ENCODE measurements around the gene ASIC2. TPM values are rescaled to one million over a fixed set of nuclear protein-coding genes. Genes with fewer than 3 reads are reported as not detected.
A peak's percentile ranks its signal among the peaks of the same experiment; 100 is the strongest.

Gene ASIC2
- not detected for total RNA-seq (2021; ENCODE audit: unreplicated experiment)
- not detected in 2 replicates for polyA plus RNA-seq (2012)
- Bru-seq, nascent RNA = not detected
- BruChase-seq, experiment 1, labeled RNA remaining after a 6-hour chase = not detected
- percentile 0 among the genes with signal in this experiment for BruChase-seq, experiment 2, labeled RNA remaining after a 2-hour chase
- long read RNA-seq = 0 reads

DNA sequence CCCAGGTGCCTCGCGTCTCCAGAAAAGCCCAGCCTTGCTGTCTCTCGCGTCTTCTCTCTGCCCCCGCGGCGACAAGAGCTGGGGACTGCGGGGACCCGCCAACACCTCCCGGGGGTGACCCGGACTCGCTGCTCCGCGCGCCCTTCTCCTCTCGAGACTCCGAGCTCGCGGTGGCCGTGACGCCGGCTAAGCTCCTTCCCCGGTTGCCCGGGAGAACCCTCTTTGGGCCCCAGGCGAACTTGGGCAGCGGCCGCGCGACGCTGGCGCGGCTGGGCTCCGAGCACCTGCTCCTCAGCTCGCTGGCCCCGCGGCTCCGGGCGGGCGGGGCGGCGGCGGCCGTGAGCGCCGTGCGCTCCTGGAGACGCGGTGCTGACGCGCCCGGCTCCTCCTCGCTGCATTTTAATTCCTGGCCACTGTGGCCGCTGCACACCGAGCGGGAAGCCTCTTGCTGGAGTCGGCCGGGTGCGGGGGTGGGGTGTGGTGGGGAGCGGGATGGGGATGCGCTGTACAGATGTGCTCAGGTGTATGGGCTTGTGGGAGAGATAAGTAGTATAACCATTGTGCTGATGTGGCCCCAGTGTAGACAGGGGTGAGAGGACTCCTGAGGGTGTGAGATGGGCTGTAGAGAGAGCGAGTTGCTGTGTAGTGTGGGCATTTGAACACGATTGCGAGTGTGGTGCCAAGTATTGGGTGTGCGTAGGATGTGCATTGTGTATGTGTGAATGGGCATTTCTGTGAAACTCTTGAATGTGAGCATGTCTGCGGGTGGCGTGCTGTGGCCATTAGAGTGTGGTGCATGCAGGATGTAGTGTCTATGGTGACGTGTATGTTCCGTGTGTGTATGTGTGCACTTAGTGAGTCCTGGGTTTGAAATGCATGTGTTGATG, at the start of gene ASIC2:
ASIC2 (minus strand) TSS at position 315 of the 887 bp plus-strand sequence.
- Histone ChIP-seq H3K9me2 (ENCODE audit: insufficient read depth) (no peaks in the 10 kb centered on the region), H3K27ac (ENCODE audit: low read depth, low read length) (no peak within 1 kb of the TSS), H3K4me1 (ENCODE audit: control insufficient read depth in 1 of 2, insufficient read depth in 2 of 2, low read length in 2 of 2) (no peaks in the 10 kb centered on the region), H2AFZ (ENCODE audit: low read depth, low read length, poor library complexity, severe bottlenecking) (no peak within 1 kb of the TSS), H3K36me3 (ENCODE audit: control insufficient read depth in 1 of 2, insufficient read depth in 2 of 2, low read length in 2 of 2) (no peaks in the 10 kb centered on the region), H3K4me2 (ENCODE audit: low read length) (no peak within 1 kb of the TSS), H3K27me3 (ENCODE audit: insufficient read depth, low read length) (no peaks in the 10 kb centered on the region), H3K9ac (ENCODE audit: low read length) (no peak within 1 kb of the TSS), H3K79me2 (ENCODE audit: insufficient read depth, low read length) (no peaks in the 10 kb centered on the region), H3K9me3 (ENCODE audit: control insufficient read depth in 1 of 2, insufficient read depth in 1 of 2, low read depth in 1 of 2, low read length in 2 of 2) (no peaks in the 10 kb centered on the region; a peak in 1 of 4 replicates), H3K4me3 (replicated peaks in 1 of 2; ENCODE audit: low read depth in 1 of 2, low read length in 2 of 2) (no peak within 1 kb of the TSS), H4K20me1 (ENCODE audit: insufficient read depth) (no peaks in the 10 kb centered on the region)
- DNase-seq (ENCODE audit: low read depth, low spot score) = no peak
- ChIA-PET CTCF (no interaction called here), RAD21 (ENCODE audit: low non-redundant PET in 1 of 2, low total read pairs in 2 of 2, uncharacterized antibody in 2 of 2, unreplicated experiment in 2 of 2) (no interaction called here), POLR2A (no interaction called here)
- no TSS peak for BruUV-seq (replicated peaks)
- intact Hi-C loops (cut with micrococcal nuclease) = no loop called here
- no peak for TF ChIP-seq EGR1 (IDR thresholded peaks at IDR 0.05; ENCODE audit: low read depth)
- no peak for TF ChIP-seq SRF (IDR thresholded peaks at IDR 0.05; ENCODE audit: low read depth)
- TF ChIP-seq, protein P1, sequence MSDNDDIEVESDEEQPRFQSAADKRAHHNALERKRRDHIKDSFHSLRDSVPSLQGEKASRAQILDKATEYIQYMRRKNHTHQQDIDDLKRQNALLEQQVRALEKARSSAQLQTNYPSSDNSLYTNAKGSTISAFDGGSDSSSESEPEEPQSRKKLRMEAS (IDR thresholded peaks at IDR 0.05) = no peak
- no peak for TF ChIP-seq ZFX (IDR thresholded peaks at IDR 0.05)
- no peak for TF ChIP-seq ATF3 (IDR thresholded peaks at IDR 0.05)
- no peak for TF ChIP-seq YY1 (IDR thresholded peaks at IDR 0.05; ENCODE audit: extremely low read depth, insufficient replicate concordance, low read depth, low read length)
- no peak for ATAC-seq

DNA sequence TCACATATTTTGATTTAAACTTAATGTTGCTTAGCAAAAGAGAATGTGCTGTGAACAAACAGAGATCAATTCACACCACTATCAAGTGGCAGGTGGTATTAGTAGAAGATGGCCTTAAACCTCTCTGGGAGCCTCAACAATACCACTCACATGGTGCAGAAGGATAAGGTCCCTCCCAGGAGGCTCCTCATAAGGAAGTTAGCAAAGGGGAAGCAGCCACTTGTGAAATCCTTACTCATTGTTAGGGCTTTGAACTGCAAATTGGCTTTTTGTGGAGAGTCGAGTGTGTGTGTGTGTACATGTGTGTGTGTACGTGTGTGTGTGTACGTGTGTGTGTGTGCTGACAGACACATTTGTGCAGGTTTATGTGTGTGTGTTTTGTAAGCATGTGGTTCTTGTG, 48.9 kb upstream of the ASIC2 start:
- BruUV-seq (replicated peaks) = no TSS peak
- Histone ChIP-seq H3K4me1 (ENCODE audit: control insufficient read depth in 1 of 2, insufficient read depth in 2 of 2, low read length in 2 of 2) (no peaks in the 10 kb centered on the region), H3K27ac (ENCODE audit: low read depth, low read length) (no peak overlapping the region), H3K4me2 (ENCODE audit: low read length) (no peak overlapping the region), H3K9ac (ENCODE audit: low read length) (no peak overlapping the region), H3K9me3 (ENCODE audit: control insufficient read depth in 1 of 2, insufficient read depth in 1 of 2, low read depth in 1 of 2, low read length in 2 of 2) (no peaks in the 10 kb centered on the region), H3K9me2 (ENCODE audit: insufficient read depth) (no peaks in the 10 kb centered on the region), H3K4me3 (replicated peaks in 1 of 2; ENCODE audit: low read depth in 1 of 2, low read length in 2 of 2) (no peak overlapping the region), H3K36me3 (ENCODE audit: control insufficient read depth in 1 of 2, insufficient read depth in 2 of 2, low read length in 2 of 2) (no peaks in the 10 kb centered on the region), H2AFZ (ENCODE audit: low read depth, low read length, poor library complexity, severe bottlenecking) (no peak overlapping the region), H3K79me2 (ENCODE audit: insufficient read depth, low read length) (no peaks in the 10 kb centered on the region), H4K20me1 (ENCODE audit: insufficient read depth) (no peaks in the 10 kb centered on the region), H3K27me3 (ENCODE audit: insufficient read depth, low read length) (no peaks in the 10 kb centered on the region)
- DNase-seq (ENCODE audit: low read depth, low spot score) (no peak), ATAC-seq (no peak)
- ChIA-PET CTCF (no interaction called here), RAD21 (ENCODE audit: low non-redundant PET in 1 of 2, low total read pairs in 2 of 2, uncharacterized antibody in 2 of 2, unreplicated experiment in 2 of 2) (no interaction called here), POLR2A (no interaction called here)
- intact Hi-C loops (cut with micrococcal nuclease) = no loop called here
- no peak for TF ChIP-seq CBX3 (IDR thresholded peaks at IDR 0.05; ENCODE audit: low read depth)
- TF ChIP-seq YY1 (IDR thresholded peaks at IDR 0.05; ENCODE audit: extremely low read depth, insufficient replicate concordance, low read depth, low read length) = no peak
- no peak for TF ChIP-seq SP1 (IDR thresholded peaks at IDR 0.05; ENCODE audit: low read depth)
- no peak for TF ChIP-seq FOSL1 (IDR thresholded peaks at IDR 0.05; ENCODE audit: low read depth)
- TF ChIP-seq EZH2phosphoT487 (IDR thresholded peaks at IDR 0.05; ENCODE audit: borderline replicate concordance) = no peak
- no peak for TF ChIP-seq ZFX (IDR thresholded peaks at IDR 0.05)
- no peak for TF ChIP-seq ZNF274 (IDR thresholded peaks at IDR 0.05; ENCODE audit: low read depth, low read length)
- TF ChIP-seq SIN3A (IDR thresholded peaks at IDR 0.05; ENCODE audit: low read depth) = no peak
- TF ChIP-seq SRF (IDR thresholded peaks at IDR 0.05; ENCODE audit: low read depth) = no peak
- TF ChIP-seq, protein P1 (IDR thresholded peaks at IDR 0.05) = no peak
- TF ChIP-seq, protein P2, sequence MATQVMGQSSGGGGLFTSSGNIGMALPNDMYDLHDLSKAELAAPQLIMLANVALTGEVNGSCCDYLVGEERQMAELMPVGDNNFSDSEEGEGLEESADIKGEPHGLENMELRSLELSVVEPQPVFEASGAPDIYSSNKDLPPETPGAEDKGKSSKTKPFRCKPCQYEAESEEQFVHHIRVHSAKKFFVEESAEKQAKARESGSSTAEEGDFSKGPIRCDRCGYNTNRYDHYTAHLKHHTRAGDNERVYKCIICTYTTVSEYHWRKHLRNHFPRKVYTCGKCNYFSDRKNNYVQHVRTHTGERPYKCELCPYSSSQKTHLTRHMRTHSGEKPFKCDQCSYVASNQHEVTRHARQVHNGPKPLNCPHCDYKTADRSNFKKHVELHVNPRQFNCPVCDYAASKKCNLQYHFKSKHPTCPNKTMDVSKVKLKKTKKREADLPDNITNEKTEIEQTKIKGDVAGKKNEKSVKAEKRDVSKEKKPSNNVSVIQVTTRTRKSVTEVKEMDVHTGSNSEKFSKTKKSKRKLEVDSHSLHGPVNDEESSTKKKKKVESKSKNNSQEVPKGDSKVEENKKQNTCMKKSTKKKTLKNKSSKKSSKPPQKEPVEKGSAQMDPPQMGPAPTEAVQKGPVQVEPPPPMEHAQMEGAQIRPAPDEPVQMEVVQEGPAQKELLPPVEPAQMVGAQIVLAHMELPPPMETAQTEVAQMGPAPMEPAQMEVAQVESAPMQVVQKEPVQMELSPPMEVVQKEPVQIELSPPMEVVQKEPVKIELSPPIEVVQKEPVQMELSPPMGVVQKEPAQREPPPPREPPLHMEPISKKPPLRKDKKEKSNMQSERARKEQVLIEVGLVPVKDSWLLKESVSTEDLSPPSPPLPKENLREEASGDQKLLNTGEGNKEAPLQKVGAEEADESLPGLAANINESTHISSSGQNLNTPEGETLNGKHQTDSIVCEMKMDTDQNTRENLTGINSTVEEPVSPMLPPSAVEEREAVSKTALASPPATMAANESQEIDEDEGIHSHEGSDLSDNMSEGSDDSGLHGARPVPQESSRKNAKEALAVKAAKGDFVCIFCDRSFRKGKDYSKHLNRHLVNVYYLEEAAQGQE (IDR thresholded peaks at IDR 0.05; ENCODE audit: low read depth) = no peak
- no peak for TF ChIP-seq CEBPB (IDR thresholded peaks at IDR 0.05; ENCODE audit: low read depth)
- TF ChIP-seq RAD21 (IDR thresholded peaks at IDR 0.05; ENCODE audit: low read depth) = no peak
